ENCODE measurements around the gene GUCA1A. TPM values are rescaled to one million over a fixed set of nuclear protein-coding genes. Genes with fewer than 3 reads are reported as not detected.
"Not testable (repeated sequence)": the region's sequence is repeated elsewhere in the genome, so short reads cannot be mapped to it uniquely, and the experiment has no call there.

The GUCA1A gene
- total RNA-seq, 1 donor from 2014 or later: not detected

DNA sequence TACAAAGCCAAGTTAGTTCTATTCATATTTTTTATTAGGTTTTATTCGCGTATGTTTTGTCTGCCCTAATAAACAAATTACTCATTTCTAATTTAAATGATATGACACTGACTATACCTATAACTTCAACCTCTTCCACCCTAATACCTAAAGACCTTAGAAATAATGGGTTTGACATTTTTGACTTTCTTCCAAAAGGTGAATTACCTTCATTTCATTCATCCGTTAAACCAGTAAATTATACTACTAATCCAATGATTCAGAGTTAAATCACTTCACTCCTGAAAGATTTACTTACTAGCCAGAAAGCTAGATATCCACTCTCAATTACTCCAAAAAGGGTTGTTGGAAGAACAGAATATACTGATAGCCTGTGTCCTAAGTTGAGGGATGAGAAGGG is 39.3 kb downstream of the GUCA1A start:
- Mint-ChIP-seq H3K27me3 (ENCODE audit: unreplicated experiment) (no peaks in the 10 kb centered on the region), H3K27ac (ENCODE audit: unreplicated experiment) (no peak overlapping the region), H3K4me1 (ENCODE audit: unreplicated experiment) (peaks cover 23% of the 10 kb centered on the region), H3K9me3 (ENCODE audit: unreplicated experiment) (no peaks in the 10 kb centered on the region), H3K4me3 (ENCODE audit: unreplicated experiment) (no peak overlapping the region), H3K36me3 (ENCODE audit: unreplicated experiment) (peaks cover 26% of the 10 kb centered on the region)
- no peak for DNase-seq (ENCODE audit: extremely low spot score, unreplicated experiment)
- TF ChIP-seq, protein P1, sequence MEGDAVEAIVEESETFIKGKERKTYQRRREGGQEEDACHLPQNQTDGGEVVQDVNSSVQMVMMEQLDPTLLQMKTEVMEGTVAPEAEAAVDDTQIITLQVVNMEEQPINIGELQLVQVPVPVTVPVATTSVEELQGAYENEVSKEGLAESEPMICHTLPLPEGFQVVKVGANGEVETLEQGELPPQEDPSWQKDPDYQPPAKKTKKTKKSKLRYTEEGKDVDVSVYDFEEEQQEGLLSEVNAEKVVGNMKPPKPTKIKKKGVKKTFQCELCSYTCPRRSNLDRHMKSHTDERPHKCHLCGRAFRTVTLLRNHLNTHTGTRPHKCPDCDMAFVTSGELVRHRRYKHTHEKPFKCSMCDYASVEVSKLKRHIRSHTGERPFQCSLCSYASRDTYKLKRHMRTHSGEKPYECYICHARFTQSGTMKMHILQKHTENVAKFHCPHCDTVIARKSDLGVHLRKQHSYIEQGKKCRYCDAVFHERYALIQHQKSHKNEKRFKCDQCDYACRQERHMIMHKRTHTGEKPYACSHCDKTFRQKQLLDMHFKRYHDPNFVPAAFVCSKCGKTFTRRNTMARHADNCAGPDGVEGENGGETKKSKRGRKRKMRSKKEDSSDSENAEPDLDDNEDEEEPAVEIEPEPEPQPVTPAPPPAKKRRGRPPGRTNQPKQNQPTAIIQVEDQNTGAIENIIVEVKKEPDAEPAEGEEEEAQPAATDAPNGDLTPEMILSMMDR (IDR thresholded peaks at IDR 0.05): no peak

GRCh38 chr6:42216495-42216894 is 43.3 kb downstream of the GUCA1A start:
- not testable (repeated sequence) for H3K9me3 Mint-ChIP-seq (ENCODE audit: unreplicated experiment)
- H3K27ac Mint-ChIP-seq (ENCODE audit: unreplicated experiment): peak overlapping the region; percentile 4
- H3K4me3 Mint-ChIP-seq (ENCODE audit: unreplicated experiment): peak overlapping the region; percentile 63

GRCh38 chr6:42217157-42217518 is 44.0 kb downstream of the GUCA1A start:
- Mint-ChIP-seq H3K9me3 (ENCODE audit: unreplicated experiment) (no peaks in the 10 kb centered on the region), H3K27ac (ENCODE audit: unreplicated experiment) (peak overlapping the region; percentile 97), H3K27me3 (ENCODE audit: unreplicated experiment) (no peaks in the 10 kb centered on the region), H3K4me1 (ENCODE audit: unreplicated experiment) (peaks cover 19% of the 10 kb centered on the region), H3K36me3 (ENCODE audit: unreplicated experiment) (peaks cover 8% of the 10 kb centered on the region), H3K4me3 (ENCODE audit: unreplicated experiment) (peak overlapping the region; percentile 98)
- TF ChIP-seq, protein P1 (IDR thresholded peaks at IDR 0.05): no peak
- no peak for DNase-seq (ENCODE audit: extremely low spot score, unreplicated experiment)

More at GRCh38 chr6:42216495-42216894, 43.3 kb downstream of the GUCA1A start:
- peaks cover 19% of the 10 kb centered on the region for H3K4me1 Mint-ChIP-seq (ENCODE audit: unreplicated experiment)
- H3K36me3 Mint-ChIP-seq (ENCODE audit: unreplicated experiment): peaks cover 11% of the 10 kb centered on the region
- H3K27me3 Mint-ChIP-seq (ENCODE audit: unreplicated experiment); DNase-seq (ENCODE audit: extremely low spot score, unreplicated experiment): not testable (repeated sequence)

DNA sequence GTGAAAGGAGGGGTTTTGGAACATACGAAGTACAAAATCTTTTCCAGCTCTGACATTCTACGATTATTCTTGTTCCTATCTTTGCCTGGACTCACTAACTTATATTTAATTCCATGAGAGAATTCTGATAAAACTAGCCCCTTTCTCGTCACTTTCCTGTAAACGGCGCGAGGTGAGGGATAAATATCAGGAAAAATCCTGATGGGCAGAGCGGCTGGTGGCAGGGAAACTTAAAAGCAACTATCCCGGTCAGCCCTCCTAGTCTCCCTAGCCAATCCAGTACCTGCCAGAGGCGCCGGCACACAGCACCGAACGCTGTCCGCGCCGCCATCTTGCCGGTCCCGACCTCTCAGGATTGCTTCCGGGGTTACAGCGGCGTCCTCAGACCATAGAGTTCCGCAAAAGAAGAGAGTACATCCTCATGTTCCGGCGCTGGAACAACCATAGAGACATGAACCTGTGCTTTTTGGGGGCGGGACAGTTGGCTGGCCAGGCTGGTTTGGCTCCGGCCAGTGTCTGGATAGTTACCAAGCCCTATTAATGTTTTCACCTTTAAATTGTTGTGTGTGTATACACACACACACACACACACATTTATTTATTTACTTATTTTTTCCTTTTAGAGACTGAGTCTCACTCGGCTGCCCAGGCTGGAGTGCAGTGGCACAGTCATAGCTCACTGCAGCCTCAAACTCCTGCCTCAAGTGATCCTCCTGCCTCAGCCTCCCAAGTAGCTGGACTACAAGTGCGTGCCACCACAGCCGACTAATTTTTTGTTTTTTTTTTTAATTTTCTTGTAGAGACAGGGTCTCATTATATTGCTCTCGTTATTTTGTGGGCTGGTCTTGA is 44.6 kb downstream of the GUCA1A start, which contains the start of gene MRPS10:
TSS of gene MRPS10 (minus strand) at position 343 of the 849 bp plus-strand sequence. CDS start at position 331, 12 bp downstream.
- Mint-ChIP-seq H3K9me3 (ENCODE audit: unreplicated experiment) (no peaks in the 10 kb centered on the region), H3K36me3 (ENCODE audit: unreplicated experiment) (peaks cover 8% of the 10 kb centered on the region), H3K4me1 (ENCODE audit: unreplicated experiment) (peaks cover 19% of the 10 kb centered on the region), H3K4me3 (ENCODE audit: unreplicated experiment) (peak within 1 kb of the TSS; percentile 98), H3K27me3 (ENCODE audit: unreplicated experiment) (no peaks in the 10 kb centered on the region), H3K27ac (ENCODE audit: unreplicated experiment) (peak within 1 kb of the TSS; percentile 97)
- TF ChIP-seq, protein P1 (IDR thresholded peaks at IDR 0.05): no peak
- DNase-seq (ENCODE audit: extremely low spot score, unreplicated experiment): peak; percentile 96

GRCh38 chr6:42220807-42221206 is 47.6 kb downstream of the GUCA1A start:
- no peak for DNase-seq (ENCODE audit: extremely low spot score, unreplicated experiment)
- no peaks in the 10 kb centered on the region for H3K9me3 Mint-ChIP-seq (ENCODE audit: unreplicated experiment)
- TF ChIP-seq, protein P1 (IDR thresholded peaks at IDR 0.05): no peak
- H3K27me3 Mint-ChIP-seq (ENCODE audit: unreplicated experiment): no peaks in the 10 kb centered on the region
- H3K36me3 Mint-ChIP-seq (ENCODE audit: unreplicated experiment): peaks cover 5% of the 10 kb centered on the region
- no peak overlapping the region for H3K27ac Mint-ChIP-seq (ENCODE audit: unreplicated experiment)
- H3K4me1 Mint-ChIP-seq (ENCODE audit: unreplicated experiment): peaks cover 16% of the 10 kb centered on the region
- no peak overlapping the region for H3K4me3 Mint-ChIP-seq (ENCODE audit: unreplicated experiment)

All from osteocyte (in vitro differentiated cells).